HepG2 (cell line): ENCODE data around the gene C5. TPM values are rescaled to one million over a fixed set of nuclear protein-coding genes. Genes with fewer than 3 reads are reported as not detected.

Experiments used
- EED ChIP-seq: sonication (generic); formaldehyde crosslinking; IDR thresholded peaks from 2 replicates; pipeline ENCODE4 v1.5.0; 2020; ENCODE audit warnings: mild to moderate bottlenecking, missing genetic modification reagents
- EP300 ChIP-seq, 3 experiments: sonication (generic) in 1 of 3; formaldehyde crosslinking in 1 of 3; IDR thresholded peaks; 2 replicates each; pipeline versions ENCODE4 v1.5.1 to v1.6.1; 2011 to 2020; ENCODE audit warnings: low read depth in 2 of 3, low read length in 2 of 3, borderline replicate concordance in 1 of 3, improper control_type of control experiment in 1 of 3, mild to moderate bottlenecking in 1 of 3, missing genetic modification reagents in 1 of 3, moderate library complexity in 1 of 3
- FLYWCH1 ChIP-seq: sonication (generic); formaldehyde crosslinking; IDR thresholded peaks from 2 replicates; pipeline ENCODE4 v1.8.1; 2023; ENCODE audit warnings: mild to moderate bottlenecking, missing genetic modification reagents
- MAZ ChIP-seq, 2 experiments: sonication (generic) in 1 of 2; formaldehyde crosslinking in 1 of 2; IDR thresholded peaks; 2 replicates each; pipeline versions ENCODE4 v1.5.0 to v1.6.1; 2012 to 2020; ENCODE audit warnings: low read depth in 2 of 2, mild to moderate bottlenecking in 2 of 2, borderline replicate concordance in 1 of 2, improper control_type of control experiment in 1 of 2, low read length in 1 of 2, missing genetic modification reagents in 1 of 2, moderate library complexity in 1 of 2
- MBNL3 ChIP-seq: fragments of 250-450 bp; sonication (Bioruptor Pico); conservative IDR thresholded peaks from 2 replicates; pipeline ENCODE4 v1.8.0; 2022; ENCODE audit warnings: mild to moderate bottlenecking, inconsistent platforms
- MYNN ChIP-seq: sonication (generic); formaldehyde crosslinking; IDR thresholded peaks from 2 replicates; pipeline ENCODE4 v1.4.0; 2020; ENCODE audit warnings: mild to moderate bottlenecking, low read depth, missing genetic modification reagents
- RAD51 ChIP-seq: fragments of 450-650 bp; IDR thresholded peaks from 2 replicates; pipeline ENCODE4 v1.6.1; 2016; ENCODE audit warnings: borderline replicate concordance
- RFX3 ChIP-seq: IDR thresholded peaks from 2 replicates; pipeline ENCODE4 v1.6.1; 2016; ENCODE audit warnings: missing biosample characterization, missing genetic modification reagents
- ZFAT ChIP-seq: sonication (generic); formaldehyde crosslinking; conservative IDR thresholded peaks from 2 replicates; pipeline ENCODE4 v1.8.1; 2023; ENCODE audit warnings: missing genetic modification reagents, inconsistent platforms
- ZMAT3 ChIP-seq: sonication (generic); formaldehyde crosslinking; conservative IDR thresholded peaks from 2 replicates; pipeline ENCODE4 v1.7.0; 2021; ENCODE audit warnings: missing genetic modification reagents
- ZNF10 ChIP-seq: sonication (generic); formaldehyde crosslinking; IDR thresholded peaks from 2 replicates; pipeline ENCODE4 v1.4.0; 2020; ENCODE audit warnings: mild to moderate bottlenecking, low read depth, missing genetic modification reagents, borderline replicate concordance
- ZNF136 ChIP-seq: sonication (generic); formaldehyde crosslinking; IDR thresholded peaks from 2 replicates; pipeline ENCODE4 v1.8.1; 2022; ENCODE audit warnings: low read depth, mild to moderate bottlenecking, moderate library complexity, missing genetic modification reagents
- ZNF430 ChIP-seq: sonication (generic); formaldehyde crosslinking; IDR thresholded peaks from 2 replicates; pipeline ENCODE4 v1.9.0; 2021; ENCODE audit warnings: mild to moderate bottlenecking, missing genetic modification reagents
- ZNF557 ChIP-seq: sonication (generic); formaldehyde crosslinking; IDR thresholded peaks from 2 replicates; pipeline ENCODE4 v1.4.0; 2020; ENCODE audit warnings: missing genetic modification reagents
- ZNF569 ChIP-seq: sonication (generic); formaldehyde crosslinking; IDR thresholded peaks from 2 replicates; pipeline ENCODE4 v1.5.0; 2020; ENCODE audit warnings: mild to moderate bottlenecking, missing genetic modification reagents, moderate library complexity, borderline replicate concordance
- ZNF772 ChIP-seq: sonication (generic); formaldehyde crosslinking; IDR thresholded peaks from 2 replicates; pipeline ENCODE4 v1.5.0; 2020; ENCODE audit warnings: mild to moderate bottlenecking, missing genetic modification reagents
- ZSCAN29 ChIP-seq: sonication (generic); formaldehyde crosslinking; conservative IDR thresholded peaks from 2 replicates; pipeline ENCODE4 v1.4.0; 2020; ENCODE audit warnings: mild to moderate bottlenecking, missing genetic modification reagents
- ZSCAN30 ChIP-seq: sonication (generic); formaldehyde crosslinking; IDR thresholded peaks from 2 replicates; pipeline ENCODE4 v1.5.0; 2020; ENCODE audit warnings: mild to moderate bottlenecking, missing genetic modification reagents
- polyA plus RNA-seq, 8 experiments: library from polyadenylated mRNA; depleted of rRNA in 3 of 8; stranded (reverse) in 7 of 8; unstranded in 1 of 8; fragments of >200 nt; fragmentation: Illumina TruSeq in 4 of 8; extraction: Trizol in 4 of 8; gene quantifications; 2 replicates each; pipeline versions ENCODE4 v1.2.1 to v1.2.3, GENCODE V29; 2011 to 2016; ENCODE audit warnings: low read depth in 4 of 8, missing spikeins in 1 of 8, mixed read lengths in 1 of 8; ENCODE audit not compliant: insufficient read depth in 1 of 8
- total RNA-seq, 5 experiments: library from RNA; depleted of rRNA; stranded (reverse); fragments of >200 nt; fragmentation: Illumina TruSeq; extraction: Trizol; gene quantifications; 2 replicates each; pipeline ENCODE4 v1.2.3, GENCODE V29; 2016; ENCODE audit warnings: low read depth in 1 of 5
- TF ChIP-seq, protein P1 (sequence below): sonication (generic); formaldehyde crosslinking; IDR thresholded peaks from 2 replicates; pipeline ENCODE4 v1.5.1; 2020; ENCODE audit warnings: mild to moderate bottlenecking, missing genetic modification reagents, moderate library complexity
- TF ChIP-seq, protein P2 (sequence below): sonication (generic); formaldehyde crosslinking; IDR thresholded peaks from 2 replicates; pipeline ENCODE4 v1.5.0; 2020; ENCODE audit warnings: mild to moderate bottlenecking, missing genetic modification reagents, moderate library complexity
- TF ChIP-seq, protein P3 (sequence below): sonication (generic); formaldehyde crosslinking; IDR thresholded peaks from 2 replicates; pipeline ENCODE4 v1.4.0; 2020; ENCODE audit warnings: mild to moderate bottlenecking, missing genetic modification reagents
- TF ChIP-seq, protein P4 (sequence below): sonication (generic); formaldehyde crosslinking; IDR thresholded peaks from 2 replicates; pipeline ENCODE4 v1.4.0; 2020; ENCODE audit warnings: missing genetic modification reagents
- TF ChIP-seq, protein P5 (sequence below): sonication (generic); formaldehyde crosslinking; IDR thresholded peaks from 2 replicates; pipeline ENCODE4 v1.4.0; 2020; ENCODE audit warnings: missing genetic modification reagents

Gene C5
- total and polyA plus RNA-seq, 2 of the 13 experiments (the other 11 are each of a cell fraction or from before 2014, with no cell fraction given), result 57.6 to 192 TPM

DNA sequence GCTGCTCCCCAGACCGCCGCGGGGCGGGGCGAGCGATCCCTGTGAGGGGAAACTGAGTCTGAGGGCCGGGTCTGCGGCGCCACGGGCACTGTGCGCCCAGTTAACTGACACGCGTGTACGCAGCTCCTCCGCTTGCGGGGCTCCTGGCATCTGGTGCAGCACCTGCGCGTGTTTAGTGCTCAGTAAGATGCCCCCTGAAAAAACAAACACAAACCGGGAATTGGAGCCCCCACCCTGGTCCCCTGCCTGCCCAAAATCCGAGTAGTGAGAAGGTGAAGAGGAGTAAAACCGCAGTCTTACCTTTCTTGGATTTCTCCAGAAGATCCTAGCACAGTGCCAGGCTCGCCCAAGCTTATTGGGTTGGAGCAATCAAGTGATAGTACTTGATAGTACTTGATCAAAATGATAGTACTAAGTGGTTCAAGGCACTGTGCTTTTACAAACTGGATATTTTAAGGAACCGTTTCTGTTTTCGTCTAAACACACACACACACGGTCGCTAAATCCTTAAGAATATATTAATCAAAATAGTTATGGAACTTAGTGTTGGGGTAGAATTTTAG is 120.8 kb downstream of the C5 start (continued):
- TF ChIP-seq, protein P1, sequence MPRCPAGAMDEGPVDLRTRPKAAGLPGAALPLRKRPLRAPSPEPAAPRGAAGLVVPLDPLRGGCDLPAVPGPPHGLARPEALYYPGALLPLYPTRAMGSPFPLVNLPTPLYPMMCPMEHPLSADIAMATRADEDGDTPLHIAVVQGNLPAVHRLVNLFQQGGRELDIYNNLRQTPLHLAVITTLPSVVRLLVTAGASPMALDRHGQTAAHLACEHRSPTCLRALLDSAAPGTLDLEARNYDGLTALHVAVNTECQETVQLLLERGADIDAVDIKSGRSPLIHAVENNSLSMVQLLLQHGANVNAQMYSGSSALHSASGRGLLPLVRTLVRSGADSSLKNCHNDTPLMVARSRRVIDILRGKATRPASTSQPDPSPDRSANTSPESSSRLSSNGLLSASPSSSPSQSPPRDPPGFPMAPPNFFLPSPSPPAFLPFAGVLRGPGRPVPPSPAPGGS, result no peak
- TF ChIP-seq EED (CRISPR knock-in tag) (no peak), ZNF10 (CRISPR knock-in tag) (no peak), ZSCAN30 (CRISPR knock-in tag) (0 out of 2 replicates have a peak, but pooled peaks have one; percentile 7), RAD51 (no peak), ZSCAN29 (CRISPR knock-in tag) (no peak), RFX3 (CRISPR knock-in tag) (no peak), ZNF430 (no peak), ZFAT (CRISPR knock-in tag) (no peak), ZNF772 (CRISPR knock-in tag) (no peak), ZNF136 (CRISPR knock-in tag) (peak; percentile 47; the same call in 1 of the 2 replicates), ZNF569 (no peak), ZNF557 (CRISPR knock-in tag) (no peak), ZMAT3 (CRISPR knock-in tag) (0 out of 2 replicates have a peak, but pooled peaks have one; percentile 9), FLYWCH1 (CRISPR knock-in tag) (no peak), MYNN (no peak), MBNL3 (CRISPR knock-in tag) (no peak), EP300 (IDR thresholded peaks at IDR 0.05; ENCODE audit: low read depth in 2 of 2, low read length in 2 of 2) (no peak), EP300 (CRISPR knock-in tag; IDR thresholded peaks at IDR 0.05; ENCODE audit: borderline replicate concordance) (no peak), MAZ (IDR thresholded peaks at IDR 0.05; ENCODE audit: borderline replicate concordance, low read depth, low read length) (no peak), MAZ (CRISPR knock-in tag; IDR thresholded peaks at IDR 0.05; ENCODE audit: low read depth) (peak; percentile 12; the same call in 1 of the 2 replicates)
- TF ChIP-seq, protein P2, sequence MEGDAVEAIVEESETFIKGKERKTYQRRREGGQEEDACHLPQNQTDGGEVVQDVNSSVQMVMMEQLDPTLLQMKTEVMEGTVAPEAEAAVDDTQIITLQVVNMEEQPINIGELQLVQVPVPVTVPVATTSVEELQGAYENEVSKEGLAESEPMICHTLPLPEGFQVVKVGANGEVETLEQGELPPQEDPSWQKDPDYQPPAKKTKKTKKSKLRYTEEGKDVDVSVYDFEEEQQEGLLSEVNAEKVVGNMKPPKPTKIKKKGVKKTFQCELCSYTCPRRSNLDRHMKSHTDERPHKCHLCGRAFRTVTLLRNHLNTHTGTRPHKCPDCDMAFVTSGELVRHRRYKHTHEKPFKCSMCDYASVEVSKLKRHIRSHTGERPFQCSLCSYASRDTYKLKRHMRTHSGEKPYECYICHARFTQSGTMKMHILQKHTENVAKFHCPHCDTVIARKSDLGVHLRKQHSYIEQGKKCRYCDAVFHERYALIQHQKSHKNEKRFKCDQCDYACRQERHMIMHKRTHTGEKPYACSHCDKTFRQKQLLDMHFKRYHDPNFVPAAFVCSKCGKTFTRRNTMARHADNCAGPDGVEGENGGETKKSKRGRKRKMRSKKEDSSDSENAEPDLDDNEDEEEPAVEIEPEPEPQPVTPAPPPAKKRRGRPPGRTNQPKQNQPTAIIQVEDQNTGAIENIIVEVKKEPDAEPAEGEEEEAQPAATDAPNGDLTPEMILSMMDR (CRISPR knock-in tag), result peak; percentile 39
- TF ChIP-seq, protein P3, sequence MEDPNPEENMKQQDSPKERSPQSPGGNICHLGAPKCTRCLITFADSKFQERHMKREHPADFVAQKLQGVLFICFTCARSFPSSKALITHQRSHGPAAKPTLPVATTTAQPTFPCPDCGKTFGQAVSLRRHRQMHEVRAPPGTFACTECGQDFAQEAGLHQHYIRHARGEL (CRISPR knock-in tag), result no peak
- TF ChIP-seq, protein P4, sequence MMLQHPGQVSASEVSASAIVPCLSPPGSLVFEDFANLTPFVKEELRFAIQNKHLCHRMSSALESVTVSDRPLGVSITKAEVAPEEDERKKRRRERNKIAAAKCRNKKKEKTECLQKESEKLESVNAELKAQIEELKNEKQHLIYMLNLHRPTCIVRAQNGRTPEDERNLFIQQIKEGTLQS, result no peak
- TF ChIP-seq, protein P5, sequence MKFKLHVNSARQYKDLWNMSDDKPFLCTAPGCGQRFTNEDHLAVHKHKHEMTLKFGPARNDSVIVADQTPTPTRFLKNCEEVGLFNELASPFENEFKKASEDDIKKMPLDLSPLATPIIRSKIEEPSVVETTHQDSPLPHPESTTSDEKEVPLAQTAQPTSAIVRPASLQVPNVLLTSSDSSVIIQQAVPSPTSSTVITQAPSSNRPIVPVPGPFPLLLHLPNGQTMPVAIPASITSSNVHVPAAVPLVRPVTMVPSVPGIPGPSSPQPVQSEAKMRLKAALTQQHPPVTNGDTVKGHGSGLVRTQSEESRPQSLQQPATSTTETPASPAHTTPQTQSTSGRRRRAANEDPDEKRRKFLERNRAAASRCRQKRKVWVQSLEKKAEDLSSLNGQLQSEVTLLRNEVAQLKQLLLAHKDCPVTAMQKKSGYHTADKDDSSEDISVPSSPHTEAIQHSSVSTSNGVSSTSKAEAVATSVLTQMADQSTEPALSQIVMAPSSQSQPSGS, result no peak
